ENCODE measurements around the gene GINS3. TPM values are rescaled to one million over a fixed set of nuclear protein-coding genes. Genes with fewer than 3 reads are reported as not detected.

Gene GINS3
- total RNA-seq, 2 donors from 2014 or later: 5.1 to 8.9 TPM

DNA sequence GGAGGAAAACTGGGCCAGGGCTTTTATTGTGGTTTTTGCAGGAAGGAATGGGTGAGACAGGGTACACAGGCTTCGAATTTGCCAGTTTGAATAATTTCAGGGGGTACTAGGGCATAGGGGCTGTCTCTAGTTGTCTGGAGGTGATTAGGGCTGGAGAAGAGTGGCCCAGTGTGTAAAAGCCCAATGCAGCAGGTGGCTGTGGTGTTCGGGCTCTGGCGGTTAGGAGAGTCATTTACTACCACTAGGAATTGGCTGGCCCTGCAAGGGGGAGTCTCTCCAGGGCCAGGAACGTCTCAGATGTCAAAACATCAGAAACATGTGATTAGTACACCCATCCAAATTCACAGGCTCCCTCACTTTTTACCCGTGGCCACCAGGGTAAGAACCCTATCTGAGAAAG lies 50.3 kb downstream of the GINS3 start:
- no peaks in the 10 kb centered on the region for H3K36me3 ChIP-seq
- no peak overlapping the region for H3K4me3 ChIP-seq
- intact Hi-C loops (cut with DNase I): no loop called here
- WGBS: 20% methylated on average over 5 of the region's 5 CpGs
- H3K27ac ChIP-seq: no peak overlapping the region
- no peaks in the 10 kb centered on the region for H3K27me3 ChIP-seq (replicated peaks; ENCODE audit: insufficient read depth)
- no peaks in the 10 kb centered on the region for H3K9me3 ChIP-seq
- no peaks in the 10 kb centered on the region for H3K4me1 ChIP-seq (replicated peaks)
- TF ChIP-seq POLR2A (IDR thresholded peaks at IDR 0.05) (no peak), CTCF (IDR thresholded peaks at IDR 0.05) (no peak), POLR2AphosphoS5 (IDR thresholded peaks at IDR 0.05) (no peak)
- no peak for DNase-seq (ENCODE audit: low spot score)

- H3K4me1 ChIP-seq (replicated peaks): no peaks in the 10 kb centered on the region
- H3K27ac ChIP-seq: no peak overlapping the region
- no peak for TF ChIP-seq CTCF (IDR thresholded peaks at IDR 0.05)
- no peak for TF ChIP-seq POLR2A (IDR thresholded peaks at IDR 0.05)
- no peak for TF ChIP-seq POLR2AphosphoS5 (IDR thresholded peaks at IDR 0.05)
- intact Hi-C loops (cut with DNase I): no loop called here
- H3K27me3 ChIP-seq (replicated peaks; ENCODE audit: insufficient read depth): no peaks in the 10 kb centered on the region
- H3K9me3 ChIP-seq: no peaks in the 10 kb centered on the region
- DNase-seq (ENCODE audit: low spot score): no peak
- 80% methylated on average over 4 of the region's 4 CpGs for WGBS
- no peak overlapping the region for H3K4me3 ChIP-seq
- H3K36me3 ChIP-seq: no peaks in the 10 kb centered on the region
These were observed 51.5 kb downstream of the GINS3 start for GRCh38 chr16:58443783-58444182.

- TF ChIP-seq POLR2A (IDR thresholded peaks at IDR 0.05) (no peak), POLR2AphosphoS5 (IDR thresholded peaks at IDR 0.05) (no peak), CTCF (IDR thresholded peaks at IDR 0.05) (no peak)
- Histone ChIP-seq H3K4me3 (no peak overlapping the region), H3K27ac (no peak overlapping the region), H3K27me3 (replicated peaks; ENCODE audit: insufficient read depth) (no peaks in the 10 kb centered on the region), H3K9me3 (no peaks in the 10 kb centered on the region), H3K36me3 (no peaks in the 10 kb centered on the region), H3K4me1 (replicated peaks) (no peaks in the 10 kb centered on the region)
- 89% methylated on average over 2 of the region's 2 CpGs for WGBS
- no peak for DNase-seq (ENCODE audit: low spot score)
- intact Hi-C loops (cut with DNase I): no loop called here
These were observed 52.0 kb downstream of the GINS3 start for GRCh38 chr16:58444265-58444664.

DNA sequence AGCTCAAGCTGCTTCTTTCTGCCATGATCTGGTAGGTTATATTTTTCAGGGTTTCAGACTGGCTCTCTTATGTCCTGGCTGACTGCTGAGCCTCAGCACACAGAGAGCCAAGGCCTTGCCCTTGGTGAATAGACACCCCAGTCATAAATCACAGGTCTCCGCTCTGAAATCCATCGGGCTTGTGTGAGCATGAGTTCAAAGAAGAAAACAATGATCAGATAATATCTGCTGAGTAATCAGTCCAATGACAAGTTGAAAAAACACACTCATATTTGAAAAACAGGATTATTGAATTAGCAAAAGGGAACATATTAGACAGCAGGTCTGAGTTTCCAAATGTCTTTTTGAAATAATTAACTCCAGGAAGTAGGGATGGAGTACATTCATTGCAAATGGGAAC lies 56.6 kb downstream of the GINS3 start:
- no peak for TF ChIP-seq POLR2A (IDR thresholded peaks at IDR 0.05)
- no peak for TF ChIP-seq CTCF (IDR thresholded peaks at IDR 0.05)
- no peak for TF ChIP-seq POLR2AphosphoS5 (IDR thresholded peaks at IDR 0.05)
- no peaks in the 10 kb centered on the region for H3K4me1 ChIP-seq (replicated peaks)

GRCh38 chr16:58449306-58449705 lies 57.0 kb downstream of the GINS3 start:
- no peak for DNase-seq (ENCODE audit: low spot score)
- no peak overlapping the region for H3K27ac ChIP-seq

More for the DNA sequence above, 56.6 kb downstream of the GINS3 start:
- no peaks in the 10 kb centered on the region for H3K9me3 ChIP-seq
- H3K4me3 ChIP-seq: no peak overlapping the region
- DNase-seq (ENCODE audit: low spot score): peak; percentile 16
- intact Hi-C loops (cut with DNase I): no loop called here
- H3K27ac ChIP-seq: no peak overlapping the region
- no peaks in the 10 kb centered on the region for H3K36me3 ChIP-seq
- WGBS: 26% methylated on average over 2 of the region's 2 CpGs
- H3K27me3 ChIP-seq (replicated peaks; ENCODE audit: insufficient read depth): no peaks in the 10 kb centered on the region

More at GRCh38 chr16:58449306-58449705, 57.0 kb downstream of the GINS3 start:
- Histone ChIP-seq H3K4me3 (no peak overlapping the region), H3K27me3 (replicated peaks; ENCODE audit: insufficient read depth) (no peaks in the 10 kb centered on the region), H3K36me3 (no peaks in the 10 kb centered on the region), H3K4me1 (replicated peaks) (no peaks in the 10 kb centered on the region), H3K9me3 (no peaks in the 10 kb centered on the region)
- TF ChIP-seq POLR2AphosphoS5 (IDR thresholded peaks at IDR 0.05): no peak
- TF ChIP-seq CTCF (IDR thresholded peaks at IDR 0.05): no peak
- TF ChIP-seq POLR2A (IDR thresholded peaks at IDR 0.05): no peak
- intact Hi-C loops (cut with DNase I): no loop called here
- 68% methylated on average over 4 of the region's 4 CpGs for whole genome bisulfite sequencing
